Neural cell (in vitro differentiated cells): ENCODE data around the gene EPS15. TPM values are rescaled to one million over a fixed set of nuclear protein-coding genes. Genes with fewer than 3 reads are reported as not detected.

Experiments used
- H2AFZ ChIP-seq: fragments of 200-600, 300-800 bp; sonication (generic), shearing (Covaris generic); 2 replicates; pipeline ENCODE4 v1.6.0; 2014; ENCODE audit warnings: low read depth, mild to moderate bottlenecking, antibody characterized with exemption, low read length, moderate library complexity
- H3F3A ChIP-seq: fragments of 200-600 bp; shearing (Covaris generic); 2 replicates; pipeline ENCODE4 v1.6.1; 2016; ENCODE audit warnings: mild to moderate bottlenecking, moderate library complexity, mixed read lengths, antibody characterized with exemption, low read length; ENCODE audit not compliant: insufficient read depth, poor library complexity, severe bottlenecking
- H3K27ac ChIP-seq: fragments of 200-600, 300-800 bp; sonication (generic), shearing (Covaris generic); 2 replicates; pipeline ENCODE4 v1.5.1; 2014; ENCODE audit warnings: mild to moderate bottlenecking, low read length, moderate library complexity
- H3K27me3 ChIP-seq: fragments of 300-800, 200-600 bp; sonication (generic), shearing (Covaris generic); 2 replicates; pipeline ENCODE4 v1.6.0; 2014; ENCODE audit warnings: mild to moderate bottlenecking, low read depth, low read length, moderate library complexity; ENCODE audit not compliant: insufficient read depth
- H3K36me3 ChIP-seq: fragments of 300-800, 200-600 bp; sonication (generic), shearing (Covaris generic); 2 replicates; pipeline ENCODE4 v1.5.1; 2014; ENCODE audit warnings: mild to moderate bottlenecking, antibody characterized with exemption, low read length, moderate library complexity; ENCODE audit not compliant: insufficient read depth
- H3K4me2 ChIP-seq: fragments of 300-800, 200-600 bp; sonication (generic), shearing (Covaris generic); 2 replicates; pipeline ENCODE4 v1.6.0; 2014; ENCODE audit warnings: mild to moderate bottlenecking, low read length
- H3K4me3 ChIP-seq: fragments of 300-800, 200-600 bp; sonication (generic), shearing (Covaris generic); 2 replicates; pipeline ENCODE4 v1.5.1; 2014; ENCODE audit warnings: mild to moderate bottlenecking, low read length, moderate library complexity
- H3K79me2 ChIP-seq: fragments of 200-600 bp; shearing (Covaris generic); replicated peaks from 2 replicates; pipeline ENCODE4 v1.6.0; 2014; ENCODE audit warnings: mild to moderate bottlenecking, low read length, moderate library complexity; ENCODE audit not compliant: insufficient read depth
- H3K9ac ChIP-seq: fragments of 300-800, 200-600 bp; sonication (generic), shearing (Covaris generic); 2 replicates; pipeline ENCODE4 v1.6.1; 2016; ENCODE audit warnings: mild to moderate bottlenecking, low read length, mixed read lengths
- H3K9me2 ChIP-seq: fragments of 200-600 bp; shearing (Covaris generic); 2 replicates; pipeline ENCODE4 v1.6.1; 2016; ENCODE audit warnings: mild to moderate bottlenecking, low read length, mixed read lengths; ENCODE audit not compliant: insufficient read depth
- H3K9me3 ChIP-seq: fragments of 200-600, 300-800 bp; sonication (generic), shearing (Covaris generic); 2 replicates; pipeline ENCODE4 v1.6.1; 2016; ENCODE audit warnings: mild to moderate bottlenecking, mixed run types, low read length, moderate library complexity, mixed read lengths
- H4K20me1 ChIP-seq: fragments of 200-600 bp; shearing (Covaris generic); 2 replicates; pipeline ENCODE4 v1.6.1; 2016; ENCODE audit warnings: mild to moderate bottlenecking, mixed run types; ENCODE audit not compliant: insufficient read depth
- CTCF ChIP-seq: fragments of 450-650 bp; IDR thresholded peaks from 2 replicates; pipeline ENCODE4 v1.5.1; 2014; ENCODE audit warnings: antibody characterized with exemption, mild to moderate bottlenecking, moderate library complexity; ENCODE audit not compliant: poor library complexity, severe bottlenecking
- EP300 ChIP-seq: fragments of 450-650 bp; conservative IDR thresholded peaks from 2 replicates; pipeline ENCODE4 v1.6.1; 2014; ENCODE audit warnings: antibody characterized with exemption, mild to moderate bottlenecking, moderate library complexity; ENCODE audit not compliant: poor library complexity, severe bottlenecking
- EZH2 ChIP-seq: fragments of 200-600, 300-800 bp; shearing (Covaris generic), sonication (generic); IDR thresholded peaks from 2 replicates; pipeline ENCODE4 v1.6.1; 2014; ENCODE audit warnings: antibody characterized with exemption, low read length, borderline replicate concordance, mild to moderate bottlenecking; ENCODE audit not compliant: insufficient read depth, poor library complexity, severe bottlenecking
- MXI1 ChIP-seq: fragments of 450-650 bp; conservative IDR thresholded peaks from 2 replicates; pipeline ENCODE4 v1.6.1; 2014; ENCODE audit warnings: antibody characterized with exemption, mild to moderate bottlenecking; ENCODE audit not compliant: poor library complexity, severe bottlenecking
- POLR2AphosphoS5 ChIP-seq: IDR thresholded peaks from 2 replicates; pipeline ENCODE4 v1.6.1; 2012
- RAD21 ChIP-seq: fragments of 450-650 bp; conservative IDR thresholded peaks from 2 replicates; pipeline ENCODE4 v1.6.1; 2014; ENCODE audit warnings: antibody characterized with exemption, mild to moderate bottlenecking, moderate library complexity
- REST ChIP-seq: IDR thresholded peaks from 2 replicates; pipeline ENCODE4 v1.6.1; 2012; ENCODE audit warnings: borderline replicate concordance
- SMC3 ChIP-seq: fragments of 450-650 bp; conservative IDR thresholded peaks from 2 replicates; pipeline ENCODE4 v1.6.1; 2014; ENCODE audit warnings: antibody characterized with exemption, mild to moderate bottlenecking, moderate library complexity; ENCODE audit not compliant: poor library complexity
- TAF1 ChIP-seq: IDR thresholded peaks from 2 replicates; pipeline ENCODE4 v1.6.1; 2012; ENCODE audit warnings: low read depth
- polyA plus RNA-seq: library from polyadenylated mRNA; depleted of rRNA; stranded (reverse); fragments of >200 nt; gene quantifications from 2 replicates; pipeline ENCODE4 v1.2.3, GENCODE V29; 2014

EPS15 gene
- polyA plus RNA-seq, 1 donor from 2014 or later: 101 TPM

GRCh38 chr1:51324251-51325010 lies 194.6 kb downstream of the EPS15 start:
- no peaks in the 10 kb centered on the region for H3K79me2 ChIP-seq
- H3K36me3 ChIP-seq: no peaks in the 10 kb centered on the region
- no peak overlapping the region for H3K27ac ChIP-seq
- H4K20me1 ChIP-seq: no peaks in the 10 kb centered on the region
- H3K9ac ChIP-seq: no peak overlapping the region
- H3K9me2 ChIP-seq: no peaks in the 10 kb centered on the region
- no peak overlapping the region for H2AFZ ChIP-seq
- no peak for TF ChIP-seq EP300
- TF ChIP-seq RAD21: no peak
- no peak for TF ChIP-seq SMC3
- TF ChIP-seq EZH2: no peak
- TF ChIP-seq CTCF: no peak
- TF ChIP-seq POLR2AphosphoS5: no peak
- TF ChIP-seq MXI1: no peak
- no peak for TF ChIP-seq TAF1
- no peak for TF ChIP-seq REST
- no peaks in the 10 kb centered on the region for H3F3A ChIP-seq
- no peak overlapping the region for H3K4me3 ChIP-seq
- peaks cover 5% of the 10 kb centered on the region for H3K27me3 ChIP-seq
- no peak overlapping the region for H3K4me2 ChIP-seq
- no peaks in the 10 kb centered on the region for H3K9me3 ChIP-seq

- H3K27ac ChIP-seq: no peak overlapping the region
- no peak overlapping the region for H3K4me2 ChIP-seq
- no peak overlapping the region for H3K9ac ChIP-seq
- H3K36me3 ChIP-seq: no peaks in the 10 kb centered on the region
- no peak overlapping the region for H3K4me3 ChIP-seq
- no peak overlapping the region for H2AFZ ChIP-seq
- no peaks in the 10 kb centered on the region for H3K79me2 ChIP-seq
- no peak for TF ChIP-seq EP300
- no peak for TF ChIP-seq REST
- TF ChIP-seq POLR2AphosphoS5: no peak
- no peak for TF ChIP-seq SMC3
- TF ChIP-seq TAF1: no peak
- no peak for TF ChIP-seq RAD21
- TF ChIP-seq EZH2: no peak
- no peak for TF ChIP-seq MXI1
- TF ChIP-seq CTCF: no peak
- no peaks in the 10 kb centered on the region for H3K9me3 ChIP-seq
- H4K20me1 ChIP-seq: no peaks in the 10 kb centered on the region
- H3K27me3 ChIP-seq: no peaks in the 10 kb centered on the region
- H3K9me2 ChIP-seq: no peaks in the 10 kb centered on the region
- no peaks in the 10 kb centered on the region for H3F3A ChIP-seq
Measured at GRCh38 chr1:51323778-51324177, 195.3 kb downstream of the EPS15 start.
